ENCODE results near the gene IST1.

IST1 gene

DNA sequence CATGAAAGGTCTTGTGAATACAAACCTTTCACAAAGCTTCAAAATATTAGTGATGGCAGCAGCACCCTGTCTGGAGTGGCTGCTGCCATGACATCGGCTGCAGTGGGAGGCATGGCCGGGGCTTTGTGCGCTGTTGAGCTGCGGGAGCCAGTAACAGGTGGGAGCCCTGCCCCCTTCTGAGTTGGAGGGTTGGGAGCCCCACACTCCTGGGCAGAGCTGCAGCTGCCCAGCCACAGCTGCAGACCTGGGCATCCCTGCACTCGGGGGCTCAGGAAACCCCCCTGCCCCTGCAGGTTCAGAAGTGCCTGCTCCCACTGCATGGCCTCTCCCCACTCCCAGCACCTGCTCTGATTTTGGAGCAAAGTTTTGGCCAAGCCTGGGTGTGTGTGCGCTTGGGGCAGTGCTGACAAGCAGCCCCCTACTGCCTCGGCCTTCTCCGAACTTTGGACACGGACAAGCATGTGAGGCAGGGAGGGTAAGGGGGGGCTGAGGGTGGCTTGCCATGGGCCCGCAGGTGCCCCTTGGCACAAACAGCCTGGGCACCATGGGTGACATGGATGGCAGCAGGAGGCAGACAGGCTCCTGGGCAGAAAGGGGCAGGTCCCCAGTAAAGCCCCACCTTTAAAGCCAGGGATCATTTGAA is 42.7 kb downstream of the IST1 start:
- no peak for DNase-seq (ENCODE audit: low read depth)
- H3K9me3 ChIP-seq (ENCODE audit: control insufficient read depth, low read length): no peaks in the 10 kb centered on the region
- peaks cover 9% of the 10 kb centered on the region for H3K4me1 ChIP-seq (ENCODE audit: control insufficient read depth, insufficient read depth, low read length)
- peaks cover 30% of the 10 kb centered on the region for H3K36me3 ChIP-seq (ENCODE audit: control insufficient read depth, insufficient read depth, low read length, severe bottlenecking)
- no peak overlapping the region for H3K9ac ChIP-seq (ENCODE audit: low read length)
- H3K27me3 ChIP-seq (replicated peaks; ENCODE audit: control insufficient read depth, insufficient read depth, low read length): no peaks in the 10 kb centered on the region
- H3K4me3 ChIP-seq (ENCODE audit: low read length): no peak overlapping the region

DNA sequence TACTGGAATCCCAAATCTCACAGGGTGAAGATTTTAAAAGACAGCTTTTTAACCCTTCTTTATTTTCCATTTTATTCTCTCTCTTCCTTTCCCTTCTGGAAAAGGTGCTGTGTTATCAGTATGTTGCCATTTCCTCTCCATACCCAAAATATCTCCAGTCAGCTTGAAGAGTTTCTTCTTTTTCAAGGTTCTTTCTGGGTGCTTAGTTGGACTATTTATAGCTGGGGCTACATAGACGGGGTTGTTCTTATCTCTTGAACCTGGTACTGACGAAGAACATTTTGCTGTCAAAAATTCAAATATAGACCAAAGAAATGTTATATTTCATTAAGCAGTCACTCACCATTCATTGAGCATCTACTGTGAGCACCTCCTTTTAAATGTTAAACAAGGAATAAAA is 48.6 kb downstream of the IST1 start:
- H3K27me3 ChIP-seq (replicated peaks; ENCODE audit: control insufficient read depth, insufficient read depth, low read length): no peaks in the 10 kb centered on the region
- no peak for DNase-seq (ENCODE audit: low read depth)
- H3K9ac ChIP-seq (ENCODE audit: low read length): no peak overlapping the region
- H3K4me3 ChIP-seq (ENCODE audit: low read length): no peak overlapping the region
- no peaks in the 10 kb centered on the region for H3K4me1 ChIP-seq (ENCODE audit: control insufficient read depth, insufficient read depth, low read length)
- H3K9me3 ChIP-seq (ENCODE audit: control insufficient read depth, low read length): no peaks in the 10 kb centered on the region
- H3K36me3 ChIP-seq (ENCODE audit: control insufficient read depth, insufficient read depth, low read length, severe bottlenecking): no peaks in the 10 kb centered on the region

DNA sequence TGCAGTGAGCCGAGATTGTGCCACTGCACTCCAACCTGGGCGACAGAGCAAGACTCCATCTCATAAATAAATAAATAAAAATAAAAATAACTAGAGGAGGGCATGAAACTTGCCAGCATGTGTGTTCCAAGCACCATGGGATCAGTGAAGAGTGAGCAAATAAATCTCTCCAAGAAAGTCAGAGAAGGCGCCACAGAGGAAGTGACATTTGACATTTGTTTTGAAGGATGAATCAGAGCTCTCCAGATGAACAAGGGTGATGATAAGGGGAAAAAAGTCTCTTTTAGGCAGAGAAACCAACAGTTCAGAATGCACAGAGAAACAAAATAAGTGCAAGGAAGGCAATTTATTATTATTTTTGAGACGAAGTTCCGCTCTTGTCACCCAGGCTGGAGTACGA is 50.3 kb downstream of the IST1 start:
- no peak for DNase-seq (ENCODE audit: low read depth)
- no peak overlapping the region for H3K9ac ChIP-seq (ENCODE audit: low read length)
- no peaks in the 10 kb centered on the region for H3K9me3 ChIP-seq (ENCODE audit: control insufficient read depth, low read length)
- no peaks in the 10 kb centered on the region for H3K27me3 ChIP-seq (replicated peaks; ENCODE audit: control insufficient read depth, insufficient read depth, low read length)
- no peaks in the 10 kb centered on the region for H3K36me3 ChIP-seq (ENCODE audit: control insufficient read depth, insufficient read depth, low read length, severe bottlenecking)
- H3K4me1 ChIP-seq (ENCODE audit: control insufficient read depth, insufficient read depth, low read length): no peaks in the 10 kb centered on the region
- H3K4me3 ChIP-seq (ENCODE audit: low read length): no peak overlapping the region

DNA sequence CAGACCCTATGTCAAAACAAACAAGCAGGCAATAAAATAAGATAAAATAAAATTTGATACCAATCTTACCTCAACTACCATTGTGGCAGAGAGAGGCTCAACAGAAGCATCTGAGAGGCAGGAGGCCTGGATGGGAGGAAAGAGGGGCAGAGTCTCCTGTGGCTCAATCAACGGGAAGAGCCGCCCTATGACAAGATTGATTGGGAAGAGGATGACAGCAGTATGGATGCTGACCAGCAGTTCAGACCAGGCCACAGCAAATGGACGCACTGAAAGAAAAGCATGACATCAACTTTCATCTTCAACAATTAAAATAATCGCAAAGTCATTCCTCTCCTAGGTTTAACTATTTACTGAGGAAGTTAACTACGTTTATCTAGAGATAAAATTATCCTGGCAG is 57.5 kb downstream of the IST1 start:
- Histone ChIP-seq H3K9me3 (ENCODE audit: control insufficient read depth, low read length) (peaks cover 4% of the 10 kb centered on the region), H3K9ac (ENCODE audit: low read length) (no peak overlapping the region), H3K4me3 (ENCODE audit: low read length) (no peak overlapping the region), H3K4me1 (ENCODE audit: control insufficient read depth, insufficient read depth, low read length) (no peaks in the 10 kb centered on the region), H3K27me3 (replicated peaks; ENCODE audit: control insufficient read depth, insufficient read depth, low read length) (no peaks in the 10 kb centered on the region), H3K36me3 (ENCODE audit: control insufficient read depth, insufficient read depth, low read length, severe bottlenecking) (no peaks in the 10 kb centered on the region)
- no peak for DNase-seq (ENCODE audit: low read depth)

DNA sequence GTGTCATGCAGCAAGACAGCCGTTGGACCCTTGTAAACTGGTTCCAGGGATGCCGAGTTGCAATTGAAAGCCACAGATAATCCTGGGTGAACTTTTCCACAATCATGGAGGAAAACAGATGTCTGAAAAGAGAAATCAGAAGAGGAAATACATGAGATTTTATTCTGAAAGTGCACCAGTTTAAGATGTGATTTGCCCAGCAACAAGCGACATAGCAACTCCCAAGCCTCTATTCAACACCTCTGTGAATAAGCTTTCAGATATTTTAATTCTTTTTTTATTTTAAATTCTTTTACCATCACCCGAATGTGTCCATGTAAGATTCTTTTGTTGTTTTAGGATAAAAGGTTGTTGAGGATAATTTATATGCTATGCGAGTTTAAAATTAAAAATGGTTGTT is 58.8 kb downstream of the IST1 start:
- H3K4me3 ChIP-seq (ENCODE audit: low read length): no peak overlapping the region

DNA sequence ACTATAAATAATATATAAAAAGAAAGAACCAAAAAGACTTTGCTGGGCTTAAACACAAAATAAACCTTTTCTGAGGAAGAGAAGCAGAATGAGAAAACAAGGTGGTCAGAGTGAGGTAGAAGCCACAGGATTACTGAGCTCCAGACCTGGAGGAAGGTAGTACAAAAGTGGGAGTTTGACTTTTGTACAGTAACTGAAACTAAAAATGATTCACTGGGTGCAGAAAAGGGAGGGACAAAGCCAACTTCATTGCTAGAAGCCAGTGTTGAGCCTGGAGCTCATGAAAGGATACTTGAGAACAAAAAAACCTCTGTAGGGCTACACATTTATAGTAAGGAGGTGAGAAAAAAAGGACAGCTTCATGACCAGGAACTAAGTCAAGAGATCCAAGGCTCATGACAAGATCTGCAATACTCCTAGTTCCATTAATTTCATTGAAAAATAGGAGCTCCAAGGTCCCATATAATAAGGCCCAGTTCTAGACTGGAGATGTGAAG is 59.4 kb downstream of the IST1 start:
- H3K4me3 ChIP-seq (ENCODE audit: low read length): no peak overlapping the region
- H3K9ac ChIP-seq (ENCODE audit: low read length): no peak overlapping the region

More for the DNA sequence above, 58.8 kb downstream of the IST1 start:
- Histone ChIP-seq H3K9me3 (ENCODE audit: control insufficient read depth, low read length) (peaks cover 4% of the 10 kb centered on the region), H3K4me1 (ENCODE audit: control insufficient read depth, insufficient read depth, low read length) (no peaks in the 10 kb centered on the region), H3K9ac (ENCODE audit: low read length) (no peak overlapping the region), H3K27me3 (replicated peaks; ENCODE audit: control insufficient read depth, insufficient read depth, low read length) (no peaks in the 10 kb centered on the region), H3K36me3 (ENCODE audit: control insufficient read depth, insufficient read depth, low read length, severe bottlenecking) (no peaks in the 10 kb centered on the region)
- no peak for DNase-seq (ENCODE audit: low read depth)

DNA sequence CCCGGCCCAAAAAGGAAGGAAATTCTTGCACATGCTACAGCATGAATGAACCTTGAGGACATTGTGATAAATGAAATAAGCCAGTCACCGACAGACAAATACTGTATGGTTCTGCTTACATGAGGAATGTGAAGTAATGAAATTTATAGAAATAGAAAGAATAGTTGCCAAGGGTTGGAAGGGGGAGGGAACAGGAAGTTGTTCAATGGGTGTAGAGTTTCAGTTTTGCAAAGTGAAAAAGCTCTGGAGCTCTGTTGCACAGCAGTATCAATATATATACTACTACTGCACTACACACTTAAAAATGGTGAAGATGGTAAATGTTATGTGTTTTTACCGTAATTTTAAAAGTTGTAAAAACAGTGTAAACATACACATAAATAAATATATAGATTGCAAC is 61.2 kb downstream of the IST1 start:
- peak; percentile 26 for DNase-seq (ENCODE audit: low read depth)

More for the DNA sequence above, 59.4 kb downstream of the IST1 start:
- no peak for DNase-seq (ENCODE audit: low read depth)
- no peaks in the 10 kb centered on the region for H3K36me3 ChIP-seq (ENCODE audit: control insufficient read depth, insufficient read depth, low read length, severe bottlenecking)
- no peaks in the 10 kb centered on the region for H3K4me1 ChIP-seq (ENCODE audit: control insufficient read depth, insufficient read depth, low read length)
- H3K27me3 ChIP-seq (replicated peaks; ENCODE audit: control insufficient read depth, insufficient read depth, low read length): no peaks in the 10 kb centered on the region
- peaks cover 4% of the 10 kb centered on the region for H3K9me3 ChIP-seq (ENCODE audit: control insufficient read depth, low read length)

DNA sequence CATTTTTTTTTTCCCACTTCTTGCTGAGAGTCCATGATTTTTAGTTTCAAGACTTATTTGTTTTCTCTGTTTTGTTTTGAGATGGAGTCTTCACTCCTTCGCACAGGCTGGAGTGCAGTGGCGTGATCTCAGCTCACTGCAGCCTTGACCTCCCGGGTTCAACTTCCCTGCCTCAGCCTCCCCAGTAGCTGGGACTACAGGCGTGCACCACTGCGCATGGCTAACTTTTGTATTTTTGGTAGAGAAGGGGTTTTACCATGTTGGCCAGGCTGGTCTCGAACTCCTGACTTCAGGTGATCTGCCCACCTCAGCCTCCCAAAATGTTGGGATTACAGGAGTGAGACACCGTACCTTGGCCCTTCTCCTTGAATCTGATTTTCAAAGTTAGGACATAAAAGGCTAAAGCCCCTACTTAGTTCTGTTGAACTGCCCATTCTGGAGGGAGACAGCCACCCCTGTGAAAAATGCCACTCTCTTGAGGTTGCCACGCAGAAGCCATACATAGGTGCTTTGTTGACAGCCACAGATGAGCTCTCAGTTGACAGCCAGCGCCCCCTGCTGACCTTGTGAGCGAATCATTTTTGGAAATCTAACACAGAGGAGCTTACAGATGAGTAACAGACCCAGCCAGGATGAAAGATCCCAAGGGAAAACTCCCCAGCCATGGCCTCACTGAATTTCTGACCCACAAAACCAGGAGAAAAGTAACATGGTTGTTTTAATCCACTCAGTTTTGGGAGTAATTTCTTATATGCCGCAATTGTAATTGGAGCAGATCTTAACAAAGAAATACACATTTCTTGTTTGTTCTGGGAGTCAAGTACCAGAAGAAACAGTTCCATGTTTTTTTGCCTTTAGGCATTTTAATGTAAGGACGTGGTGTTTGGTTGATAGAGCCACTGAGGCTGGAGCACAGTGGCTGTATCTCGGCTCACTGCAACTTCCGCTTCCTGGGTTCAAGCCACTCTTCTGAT is 66.0 kb downstream of the IST1 start:
- H3K4me3 ChIP-seq (ENCODE audit: low read length): no peak overlapping the region
- no peaks in the 10 kb centered on the region for H3K36me3 ChIP-seq (ENCODE audit: control insufficient read depth, insufficient read depth, low read length, severe bottlenecking)
- no peaks in the 10 kb centered on the region for H3K27me3 ChIP-seq (replicated peaks; ENCODE audit: control insufficient read depth, insufficient read depth, low read length)
- H3K9me3 ChIP-seq (ENCODE audit: control insufficient read depth, low read length): peaks cover 4% of the 10 kb centered on the region
- peak; percentile 97 for DNase-seq (ENCODE audit: low read depth)
- peak overlapping the region; percentile 52 for H3K9ac ChIP-seq (ENCODE audit: low read length)
- peaks cover 5% of the 10 kb centered on the region for H3K4me1 ChIP-seq (ENCODE audit: control insufficient read depth, insufficient read depth, low read length)

More for the DNA sequence above, 61.2 kb downstream of the IST1 start:
- no peak overlapping the region for H3K9ac ChIP-seq (ENCODE audit: low read length)
- no peaks in the 10 kb centered on the region for H3K27me3 ChIP-seq (replicated peaks; ENCODE audit: control insufficient read depth, insufficient read depth, low read length)
- no peaks in the 10 kb centered on the region for H3K36me3 ChIP-seq (ENCODE audit: control insufficient read depth, insufficient read depth, low read length, severe bottlenecking)
- peaks cover 4% of the 10 kb centered on the region for H3K9me3 ChIP-seq (ENCODE audit: control insufficient read depth, low read length)
- H3K4me1 ChIP-seq (ENCODE audit: control insufficient read depth, insufficient read depth, low read length): no peaks in the 10 kb centered on the region
- no peak overlapping the region for H3K4me3 ChIP-seq (ENCODE audit: low read length)

DNA sequence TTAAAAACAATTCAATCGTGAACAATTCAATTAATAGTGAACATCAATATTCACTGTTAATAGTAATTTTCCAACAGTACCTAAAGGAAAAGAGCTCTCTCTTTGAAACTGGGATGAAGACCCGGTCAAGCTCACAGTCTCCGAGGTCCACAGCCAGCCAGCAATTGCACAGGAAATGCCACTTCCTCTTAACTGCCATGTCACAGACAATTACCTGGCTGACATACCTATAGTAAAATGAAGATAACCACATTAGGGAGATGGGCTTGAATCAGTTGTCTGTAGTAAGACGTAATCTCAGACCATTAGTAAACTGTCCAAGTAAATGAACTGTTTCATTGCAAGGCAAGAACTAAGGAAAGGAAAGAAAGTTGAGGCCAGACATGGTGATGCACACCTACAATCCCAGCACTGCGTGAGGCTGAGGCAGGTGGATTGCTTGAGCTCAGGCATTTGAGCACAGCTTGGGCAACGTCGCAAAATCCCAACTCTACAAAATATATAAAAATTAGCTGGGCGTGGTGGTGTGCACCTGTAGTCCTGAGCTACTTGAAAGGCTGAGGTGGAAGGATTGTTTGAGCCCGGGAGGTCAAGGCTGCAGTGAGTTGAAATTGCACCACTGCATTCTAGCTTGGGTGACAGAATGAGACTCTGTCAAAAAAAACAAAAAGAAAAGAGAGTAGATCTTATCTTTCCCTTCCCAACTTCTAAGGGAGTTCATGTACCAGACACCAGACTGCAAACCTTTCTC is 68.0 kb downstream of the IST1 start:
- no peak for DNase-seq (ENCODE audit: low read depth)
- Histone ChIP-seq H3K4me1 (ENCODE audit: control insufficient read depth, insufficient read depth, low read length) (peaks cover 9% of the 10 kb centered on the region), H3K27me3 (replicated peaks; ENCODE audit: control insufficient read depth, insufficient read depth, low read length) (no peaks in the 10 kb centered on the region), H3K9me3 (ENCODE audit: control insufficient read depth, low read length) (no peaks in the 10 kb centered on the region), H3K4me3 (ENCODE audit: low read length) (no peak overlapping the region), H3K9ac (ENCODE audit: low read length) (no peak overlapping the region), H3K36me3 (ENCODE audit: control insufficient read depth, insufficient read depth, low read length, severe bottlenecking) (no peaks in the 10 kb centered on the region)

DNA sequence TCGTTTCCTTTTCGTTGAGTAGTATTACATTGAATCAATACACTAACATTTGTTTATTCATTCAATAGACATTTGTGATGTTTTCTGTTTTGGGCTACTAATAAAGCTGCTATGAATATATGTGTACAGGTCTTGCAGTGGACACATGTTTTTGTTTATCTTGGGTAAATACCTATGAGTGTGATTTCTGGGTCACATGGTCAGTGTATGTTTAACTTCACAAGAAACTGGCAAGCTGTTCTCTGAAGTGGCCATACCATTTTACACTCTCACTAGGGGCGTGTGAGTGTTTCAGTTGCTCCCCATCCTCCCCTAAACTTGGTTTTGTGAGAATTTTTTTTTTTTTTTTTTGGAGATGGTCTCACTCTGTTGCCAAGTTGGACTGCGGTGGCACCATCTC is 69.9 kb downstream of the IST1 start:
- Histone ChIP-seq H3K4me1 (ENCODE audit: control insufficient read depth, insufficient read depth, low read length) (peaks cover 9% of the 10 kb centered on the region), H3K9me3 (ENCODE audit: control insufficient read depth, low read length) (no peaks in the 10 kb centered on the region), H3K9ac (ENCODE audit: low read length) (no peak overlapping the region), H3K36me3 (ENCODE audit: control insufficient read depth, insufficient read depth, low read length, severe bottlenecking) (no peaks in the 10 kb centered on the region), H3K27me3 (replicated peaks; ENCODE audit: control insufficient read depth, insufficient read depth, low read length) (no peaks in the 10 kb centered on the region), H3K4me3 (ENCODE audit: low read length) (no peak overlapping the region)
- no peak for DNase-seq (ENCODE audit: low read depth)

DNA sequence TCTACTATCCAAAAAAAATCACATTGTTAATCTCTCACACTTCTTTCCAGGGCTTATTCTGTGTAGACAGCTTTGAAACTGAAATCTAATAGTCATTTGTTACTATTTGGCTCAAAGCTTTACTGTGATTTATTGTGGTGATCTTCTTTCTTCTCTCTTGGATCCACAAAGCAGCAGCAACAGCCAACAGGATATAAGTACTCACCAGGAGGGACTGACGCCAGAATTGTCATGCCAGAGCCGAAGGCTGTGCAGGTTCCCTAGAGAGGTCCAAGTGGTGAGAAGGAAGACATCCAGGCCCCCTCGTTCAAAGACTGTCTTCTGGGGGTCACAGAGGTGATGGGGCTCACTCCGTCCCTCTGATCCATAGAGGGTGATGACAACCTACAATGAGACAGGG is 71.6 kb downstream of the IST1 start:
- Histone ChIP-seq H3K9me3 (ENCODE audit: control insufficient read depth, low read length) (no peaks in the 10 kb centered on the region), H3K27me3 (replicated peaks; ENCODE audit: control insufficient read depth, insufficient read depth, low read length) (no peaks in the 10 kb centered on the region), H3K4me1 (ENCODE audit: control insufficient read depth, insufficient read depth, low read length) (peaks cover 4% of the 10 kb centered on the region), H3K4me3 (ENCODE audit: low read length) (no peak overlapping the region), H3K9ac (ENCODE audit: low read length) (no peak overlapping the region), H3K36me3 (ENCODE audit: control insufficient read depth, insufficient read depth, low read length, severe bottlenecking) (no peaks in the 10 kb centered on the region)
- no peak for DNase-seq (ENCODE audit: low read depth)

All from adipocyte (in vitro differentiated cells).